K562 (cell line): Measurements from ENCODE around the gene PIGQ. TPM values are rescaled to one million over a fixed set of nuclear protein-coding genes. Genes with fewer than 3 reads are reported as not detected.

ENCODE experiments used
- ATAC-seq: fragments of 200-7000 bp; cut with Tn5 transposase; 3 replicates; pipeline ENCODE4 v1.9.1; 2020; ENCODE audit warnings: moderate library complexity
- BruUV-seq: library from RNA; stranded (reverse); fragments of 400-500 nt; replicated peaks from 2 replicates; lab custom pipeline; 2021; lab: Mats Ljungman, UMichigan
- CTCF ChIA-PET: fragments of 300-600 bp; formaldehyde crosslinking; extraction: SDS; loops from one replicate; lab custom pipeline; 2021; ENCODE audit warnings: low intra/inter-chr PET ratio; lab: Yijun Ruan, JAX
- POLR2A ChIA-PET: fragments of 300-600, 350-650 bp; sonication (Branson Sonifier 250); formaldehyde crosslinking; extraction: SDS; loops from one replicate; lab custom pipeline; 2021; ENCODE audit warnings: antibody characterized with exemption, inconsistent platforms; lab: Yijun Ruan, JAX
- DNase-seq, 4 experiments: peaks; one replicate each; pipeline versions ENCODE4 v3.0.0 to v3.0.0-alpha.2; 2011 to 2018; ENCODE audit warnings: low spot score in 3 of 4, mixed read lengths in 3 of 4; ENCODE audit errors: extremely low read depth in 1 of 4
- FAIRE-seq: peaks from 2 replicates; lab custom pipeline; 2011; peaks lifted over from hg19 to GRCh38; lab: Jason Lieb, UNC
- H2AFZ ChIP-seq: 2 replicates; pipeline ENCODE4 v1.6.0; 2011; ENCODE audit warnings: low read depth, low read length, control low read depth, inconsistent platforms
- H3K27ac ChIP-seq: fragments of 200-600 bp; 3 replicates; pipeline ENCODE4 v1.8.0; 2011; ENCODE audit warnings: low read depth, mild to moderate bottlenecking, control low read depth, inconsistent platforms, low read length, moderate library complexity, mixed read lengths; ENCODE audit errors: extremely low read depth
- H3K27me3 ChIP-seq, 2 experiments: fragments of 300-600 bp in 1 of 2; 2 replicates in 1 of 2; 3 replicates in 1 of 2; pipeline versions ENCODE4 v1.6.0 to v1.8.0; 2011; ENCODE audit warnings: inconsistent platforms in 2 of 2, low read length in 2 of 2, mild to moderate bottlenecking in 1 of 2, mixed read lengths in 1 of 2, moderate library complexity in 1 of 2; ENCODE audit not compliant: control insufficient read depth in 2 of 2, insufficient read depth in 2 of 2
- H3K36me3 ChIP-seq: fragments of 300-600 bp; 3 replicates; pipeline ENCODE4 v1.8.0; 2011; ENCODE audit warnings: mild to moderate bottlenecking, low read length, inconsistent platforms; ENCODE audit not compliant: control insufficient read depth, insufficient read depth
- H3K4me1 ChIP-seq, 2 experiments: fragments of 200-600 bp in 1 of 2; replicated peaks in 1 of 2; 2 replicates in 1 of 2; 3 replicates in 1 of 2; pipeline versions ENCODE4 v1.5.1 to v1.8.0; 2011; ENCODE audit warnings: inconsistent platforms in 2 of 2, low read length in 2 of 2, mild to moderate bottlenecking in 1 of 2, mixed read lengths in 1 of 2, moderate library complexity in 1 of 2; ENCODE audit not compliant: control insufficient read depth in 2 of 2, insufficient read depth in 2 of 2
- H3K4me2 ChIP-seq: 2 replicates; pipeline ENCODE4 v1.6.1; 2011; ENCODE audit warnings: low read length, control low read depth, inconsistent platforms, mixed read lengths; ENCODE audit not compliant: insufficient read depth
- H3K4me3 ChIP-seq: fragments of 200-600 bp; sonication (generic), shearing (Covaris generic); 2 replicates; pipeline ENCODE4 v1.5.1; 2016; ENCODE audit warnings: control low read depth, inconsistent platforms
- H3K79me2 ChIP-seq: fragments of 200-600 bp; 3 replicates; pipeline ENCODE4 v1.8.0; 2011; ENCODE audit warnings: low read length, inconsistent platforms; ENCODE audit not compliant: control insufficient read depth, insufficient read depth
- H3K9ac ChIP-seq, 2 experiments: 2 replicates each; pipeline versions ENCODE4 v1.6.0 to v1.6.1; 2011; ENCODE audit warnings: low read depth in 2 of 2, low read length in 2 of 2, control low read depth in 1 of 2, inconsistent platforms in 1 of 2, mild to moderate bottlenecking in 1 of 2, mixed read lengths in 1 of 2; ENCODE audit not compliant: insufficient read depth in 1 of 2
- H3K9me1 ChIP-seq: one replicate; pipeline ENCODE4 v1.6.0; 2011; ENCODE audit warnings: inconsistent platforms, mild to moderate bottlenecking, low read length, moderate library complexity; ENCODE audit not compliant: control insufficient read depth, insufficient read depth
- H3K9me3 ChIP-seq: replicated peaks from 2 replicates; pipeline ENCODE4 v1.5.1; 2011; ENCODE audit warnings: low read depth, low read length, inconsistent platforms; ENCODE audit not compliant: control insufficient read depth, insufficient read depth
- H4K20me1 ChIP-seq: replicated peaks from 2 replicates; pipeline ENCODE4 v1.6.1; 2011; ENCODE audit warnings: low read length, inconsistent platforms, mixed read lengths; ENCODE audit not compliant: control insufficient read depth, insufficient read depth
- HNRNPL ChIP-seq: fragments of 200-400 bp; formaldehyde crosslinking; IDR thresholded peaks from 2 replicates; pipeline ENCODE4 v1.6.1; 2017; ENCODE audit warnings: low read depth, mild to moderate bottlenecking, low read length
- ZBTB33 ChIP-seq: sonication (generic); formaldehyde crosslinking; IDR thresholded peaks from 2 replicates; pipeline ENCODE4 v1.8.1; 2023; ENCODE audit warnings: mild to moderate bottlenecking, missing genetic modification reagents
- ZNF75A ChIP-seq: fragments of 450-650 bp; formaldehyde crosslinking; IDR thresholded peaks from 2 replicates; pipeline ENCODE4 v1.4.0; 2020; ENCODE audit warnings: mild to moderate bottlenecking
- WGBS: fragments of 100-300 bp; shearing (Covaris generic); methylation state at CpG from one replicate; pipeline ENCODE4 v1.1.6; 2016; ENCODE audit warnings: low coverage, mixed read lengths; ENCODE audit not compliant: insufficient coverage; ENCODE audit errors: missing lambda C conversion rate; 5-methylcytosine and 5-hydroxymethylcytosine counted together
- in situ Hi-C: fragments of 300-500 bp; cut with MboI; formaldehyde crosslinking; loops from 4 replicates; pipeline ENCODE4 v1.15.0; 2018; ENCODE audit warnings: inconsistent platforms, mixed read lengths
- intact Hi-C: fragments of 100-400 bp; cut with micrococcal nuclease; formaldehyde crosslinking; loops from 2 replicates; pipeline ENCODE4 v1.14.2; 2022
- polyA plus RNA-seq, 8 experiments: library from polyadenylated mRNA; depleted of rRNA in 4 of 8; stranded (reverse) in 5 of 8; unstranded in 3 of 8; fragments of >200 nt; fragmentation: Nextera tagmentation in 2 of 8; fragmentation: Illumina TruSeq in 1 of 8; extraction: Ambion mirVana in 2 of 8; extraction: Trizol in 1 of 8; gene quantifications; 2 replicates each; pipeline versions ENCODE4 v1.2.1 to v1.2.3, GENCODE V29; 2011 to 2014; ENCODE audit warnings: inconsistent platforms in 1 of 8, missing spikeins in 1 of 8
- total RNA-seq, 7 experiments: library from RNA; depleted of rRNA in 6 of 7; stranded (reverse); fragments of >200 nt in 6 of 7; fragmentation: Illumina TruSeq in 2 of 7; extraction: Trizol in 2 of 7; gene quantifications; 2 replicates each; pipeline versions ENCODE4 v1.2.1 to v1.2.3, GENCODE V29; 2011 to 2021; ENCODE audit warnings: low replicate concordance in 1 of 7

PIGQ gene
- total and polyA plus RNA-seq, 9 of the 15 experiments (the other 6 are each of a cell fraction or from before 2014, with no cell fraction given), result 0.20 to 49.6 (median 11.7) TPM

GRCh38 chr16:552171-552570 is 17.6 kb upstream of the PIGQ start:
- peaks cover 62% of the 10 kb centered on the region; the same call in 1 of the 3 replicates for H3K36me3 ChIP-seq
- intact Hi-C loops (no loop called here), in situ Hi-C loops (no loop called here)
- no peak for FAIRE-seq
- BruUV-seq, result no TSS peak
- H3K4me3 ChIP-seq, result no peak overlapping the region
- 90% methylated on average over 2 of the region's 35 CpGs for WGBS
- ChIA-PET CTCF (no interaction called here), POLR2A (interaction anchor here (1.1 kb wide), 1 partner anchor 33 kb away, joined by 4 read pairs; no protein-coding TSS in a partner anchor)
- H2AFZ ChIP-seq, result no peak overlapping the region
- no peak overlapping the region for H3K27ac ChIP-seq
- H4K20me1 ChIP-seq, result no peaks in the 10 kb centered on the region
- no peak for ATAC-seq
- H3K9ac ChIP-seq, result no peak overlapping the region
- no peaks in the 10 kb centered on the region for H3K27me3 ChIP-seq
- no peak for DNase-seq
- 0 out of 2 replicates have a peak, but pooled peaks have one; percentile 18 for TF ChIP-seq HNRNPL
- TF ChIP-seq ZBTB33 (CRISPR knock-in tag), result peak; percentile 83
- TF ChIP-seq ZNF75A (CRISPR knock-in tag), result no peak
- TF ChIP-seq, all 486 proteins: peak for 2
- Histone ChIP-seq H3K9me1 (no peaks in the 10 kb centered on the region), H3K79me2 (peaks cover 11% of the 10 kb centered on the region; the same call in 2 of the 3 replicates), H3K9me3 (no peaks in the 10 kb centered on the region), H3K4me2 (no peak overlapping the region), H3K4me1 (peaks cover 0 to 48% of the 10 kb centered on the region in 2 experiments; a peak in 2 of 5 replicates)
